Astrocyte of the spinal cord (primary cell): ENCODE data around the gene HUS1.
"Not testable (repeated sequence)": the region's sequence is repeated elsewhere in the genome, so short reads cannot be mapped to it uniquely, and the experiment has no call there.

Experiments used
- DNase-seq: peaks from one replicate; pipeline ENCODE4 v3.0.0; 2011; ENCODE audit warnings: low read depth, low spot score
- H3K4me3 ChIP-seq: 2 replicates; pipeline ENCODE4 v1.5.1; 2011; ENCODE audit warnings: low read depth, mild to moderate bottlenecking, low read length, moderate library complexity
- CTCF ChIP-seq: IDR thresholded peaks from 2 replicates; pipeline ENCODE4 v1.5.1; 2012; ENCODE audit warnings: low read depth, mild to moderate bottlenecking, low read length, inconsistent platforms
- in situ Hi-C: cut with HindIII; loops from 2 replicates; pipeline ENCODE4 v1.10.0; 2017; ENCODE audit warnings: low sequenced_read_pairs

HUS1 gene

GRCh38 chr7:47982610-47983009, 3.2 kb upstream of the HUS1 start:
- no peak overlapping the region for H3K4me3 ChIP-seq
- DNase-seq: no peak
- no peak for TF ChIP-seq CTCF
- in situ Hi-C loops: no loop called here

- H3K4me3 ChIP-seq, DNase-seq, in situ Hi-C loops: not testable (repeated sequence)
Measured at GRCh38 chr7:47980648-47981047, 1.2 kb upstream of the HUS1 start.

GRCh38 chr7:47979832-47980181, 392 bp upstream of the HUS1 start:
- DNase-seq: no peak
- peak overlapping the region; percentile 64 for H3K4me3 ChIP-seq
- in situ Hi-C loops: no loop called here
- no peak for TF ChIP-seq CTCF

GRCh38 chr7:47978790-47979144, 648 bp downstream of the HUS1 start:
- H3K4me3 ChIP-seq: peak overlapping the region; percentile 64
- no peak for DNase-seq
- in situ Hi-C loops: no loop called here
- no peak for TF ChIP-seq CTCF

GRCh38 chr7:47973739-47974138, 5.7 kb downstream of the HUS1 start:
- no peak for TF ChIP-seq CTCF
- in situ Hi-C loops: no loop called here
- no peak overlapping the region for H3K4me3 ChIP-seq
- no peak for DNase-seq

- no peak overlapping the region for H3K4me3 ChIP-seq
- TF ChIP-seq CTCF: no peak
- DNase-seq: no peak
- in situ Hi-C loops: no loop called here
Measured at GRCh38 chr7:47970761-47971160, 8.7 kb downstream of the HUS1 start.

- TF ChIP-seq CTCF: peak; percentile 99
- DNase-seq: peak; percentile 76
- in situ Hi-C loops: no loop called here
- no peak overlapping the region for H3K4me3 ChIP-seq
Measured at GRCh38 chr7:47968847-47969774, 10.3 kb downstream of the HUS1 start.
